B cell (primary cell): ENCODE data around the gene RARRES1.

Experiments used
- EZH2 ChIP-seq: IDR thresholded peaks from 2 replicates; pipeline ENCODE4 v1.6.1; 2012; ENCODE audit warnings: borderline replicate concordance, low read depth, mild to moderate bottlenecking, moderate library complexity, low read length; ENCODE audit not compliant: insufficient read depth, poor library complexity, severe bottlenecking
- TF ChIP-seq, protein P1 (sequence below): fragments of 200-600 bp; IDR thresholded peaks from one replicate; pipeline ENCODE4 v1.8.0; 2022; ENCODE audit warnings: antibody characterized with exemption, mild to moderate bottlenecking

DNA sequence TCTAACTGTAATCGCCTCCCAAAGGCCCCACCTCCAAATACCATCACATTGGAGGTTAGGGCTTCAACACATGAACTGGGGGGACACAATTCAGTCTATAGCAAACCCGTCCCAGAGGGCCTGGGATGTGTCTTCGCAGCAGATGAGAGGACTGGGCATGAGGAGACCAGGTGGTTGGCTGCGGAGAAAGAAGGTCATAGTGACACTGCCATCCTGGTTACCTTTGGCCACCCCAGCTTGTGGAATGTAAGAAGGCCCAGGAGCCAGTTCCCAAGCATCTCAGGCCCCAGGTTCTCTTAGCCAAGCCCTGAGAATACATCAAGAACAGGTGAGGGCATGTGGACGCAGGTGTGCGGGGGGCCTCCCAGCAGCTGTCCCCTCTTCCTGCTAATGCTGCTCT is 6.4 kb upstream of the RARRES1 start:
- no peak for TF ChIP-seq EZH2
- TF ChIP-seq, protein P1, sequence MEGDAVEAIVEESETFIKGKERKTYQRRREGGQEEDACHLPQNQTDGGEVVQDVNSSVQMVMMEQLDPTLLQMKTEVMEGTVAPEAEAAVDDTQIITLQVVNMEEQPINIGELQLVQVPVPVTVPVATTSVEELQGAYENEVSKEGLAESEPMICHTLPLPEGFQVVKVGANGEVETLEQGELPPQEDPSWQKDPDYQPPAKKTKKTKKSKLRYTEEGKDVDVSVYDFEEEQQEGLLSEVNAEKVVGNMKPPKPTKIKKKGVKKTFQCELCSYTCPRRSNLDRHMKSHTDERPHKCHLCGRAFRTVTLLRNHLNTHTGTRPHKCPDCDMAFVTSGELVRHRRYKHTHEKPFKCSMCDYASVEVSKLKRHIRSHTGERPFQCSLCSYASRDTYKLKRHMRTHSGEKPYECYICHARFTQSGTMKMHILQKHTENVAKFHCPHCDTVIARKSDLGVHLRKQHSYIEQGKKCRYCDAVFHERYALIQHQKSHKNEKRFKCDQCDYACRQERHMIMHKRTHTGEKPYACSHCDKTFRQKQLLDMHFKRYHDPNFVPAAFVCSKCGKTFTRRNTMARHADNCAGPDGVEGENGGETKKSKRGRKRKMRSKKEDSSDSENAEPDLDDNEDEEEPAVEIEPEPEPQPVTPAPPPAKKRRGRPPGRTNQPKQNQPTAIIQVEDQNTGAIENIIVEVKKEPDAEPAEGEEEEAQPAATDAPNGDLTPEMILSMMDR, result no peak
